ENCODE results near the gene PLD1. TPM values are rescaled to one million over a fixed set of nuclear protein-coding genes. Genes with fewer than 3 reads are reported as not detected.
"Not testable (repeated sequence)": the region's sequence is repeated elsewhere in the genome, so short reads cannot be mapped to it uniquely, and the experiment has no call there.

Gene PLD1
- total and polyA plus RNA-seq, 7 donors, result 0.73 to 6.7 (median 1.9) TPM

- no peak for ATAC-seq
- no peaks in the 10 kb centered on the region for H3K27me3 ChIP-seq (ENCODE audit: insufficient read depth in 3 of 3, low read length in 2 of 3)
- H3K27ac ChIP-seq, result no peak overlapping the region
- no peaks in the 10 kb centered on the region for H3K9me3 ChIP-seq
- H3K4me1 ChIP-seq, result no peaks in the 10 kb centered on the region
- TF ChIP-seq, protein P1, sequence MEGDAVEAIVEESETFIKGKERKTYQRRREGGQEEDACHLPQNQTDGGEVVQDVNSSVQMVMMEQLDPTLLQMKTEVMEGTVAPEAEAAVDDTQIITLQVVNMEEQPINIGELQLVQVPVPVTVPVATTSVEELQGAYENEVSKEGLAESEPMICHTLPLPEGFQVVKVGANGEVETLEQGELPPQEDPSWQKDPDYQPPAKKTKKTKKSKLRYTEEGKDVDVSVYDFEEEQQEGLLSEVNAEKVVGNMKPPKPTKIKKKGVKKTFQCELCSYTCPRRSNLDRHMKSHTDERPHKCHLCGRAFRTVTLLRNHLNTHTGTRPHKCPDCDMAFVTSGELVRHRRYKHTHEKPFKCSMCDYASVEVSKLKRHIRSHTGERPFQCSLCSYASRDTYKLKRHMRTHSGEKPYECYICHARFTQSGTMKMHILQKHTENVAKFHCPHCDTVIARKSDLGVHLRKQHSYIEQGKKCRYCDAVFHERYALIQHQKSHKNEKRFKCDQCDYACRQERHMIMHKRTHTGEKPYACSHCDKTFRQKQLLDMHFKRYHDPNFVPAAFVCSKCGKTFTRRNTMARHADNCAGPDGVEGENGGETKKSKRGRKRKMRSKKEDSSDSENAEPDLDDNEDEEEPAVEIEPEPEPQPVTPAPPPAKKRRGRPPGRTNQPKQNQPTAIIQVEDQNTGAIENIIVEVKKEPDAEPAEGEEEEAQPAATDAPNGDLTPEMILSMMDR (IDR thresholded peaks at IDR 0.05), result no peak
- intact Hi-C loops (cut with DNase I), result no loop called here
- no peak overlapping the region for H3K4me3 ChIP-seq
- H3K36me3 ChIP-seq (ENCODE audit: insufficient read depth in 1 of 2, low read depth in 1 of 2), result no peaks in the 10 kb centered on the region
- no peak for DNase-seq
- WGBS, 3 donors, result 91 to 93% (median 92%) methylated on average over 4 of the region's 4 CpGs
Observed at GRCh38 chr3:171817074-171817800, 7.0 kb upstream of the PLD1 start.

- intact Hi-C loops (cut with DNase I), result no loop called here
- DNase-seq (no peak), ATAC-seq (no peak)
- TF ChIP-seq, protein P1 (IDR thresholded peaks at IDR 0.05), result no peak
- Histone ChIP-seq H3K4me1 (no peaks in the 10 kb centered on the region), H3K27ac (no peak overlapping the region), H3K4me3 (no peak overlapping the region), H3K9me3 (no peaks in the 10 kb centered on the region), H3K27me3 (ENCODE audit: insufficient read depth in 3 of 3, low read length in 2 of 3) (no peaks in the 10 kb centered on the region), H3K36me3 (ENCODE audit: insufficient read depth in 1 of 2, low read depth in 1 of 2) (no peaks in the 10 kb centered on the region)
- WGBS, 3 donors, result 36 to 50% (median 48%) methylated on average over 2 of the region's 2 CpGs
Observed at GRCh38 chr3:171815973-171816595, 5.8 kb upstream of the PLD1 start.

DNA sequence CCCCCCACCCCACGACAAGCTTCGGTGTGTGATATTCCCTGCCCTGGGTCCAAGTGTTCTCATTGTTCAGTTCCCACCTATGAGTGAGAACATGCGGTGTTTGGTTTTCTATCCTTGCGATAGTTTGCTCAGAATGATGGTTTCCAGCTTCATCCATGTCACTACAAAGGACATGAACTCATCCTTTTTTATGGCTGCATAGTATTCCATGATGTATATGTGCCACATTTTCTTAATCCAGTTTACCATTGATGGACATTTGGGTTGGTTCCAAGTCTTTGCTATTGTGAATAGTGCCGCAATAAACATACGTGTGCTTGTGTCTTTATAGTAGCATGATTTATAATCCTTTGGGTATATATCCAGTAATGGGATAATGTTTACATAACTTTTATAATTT is 4.4 kb upstream of the PLD1 start:
- 93 to 98% (median 96%) methylated on average over 6 of the region's 6 CpGs for WGBS, 3 donors
- H3K4me1 ChIP-seq; intact Hi-C loops (cut with DNase I); ATAC-seq; H3K27me3 ChIP-seq (ENCODE audit: insufficient read depth in 3 of 3, low read length in 2 of 3); DNase-seq; H3K4me3 ChIP-seq; H3K9me3 ChIP-seq; H3K36me3 ChIP-seq (ENCODE audit: insufficient read depth in 1 of 2, low read depth in 1 of 2); H3K27ac ChIP-seq: not testable (repeated sequence)

- intact Hi-C loops (cut with DNase I), result no loop called here
- H3K27me3 ChIP-seq (ENCODE audit: insufficient read depth in 3 of 3, low read length in 2 of 3), result no peaks in the 10 kb centered on the region
- no peaks in the 10 kb centered on the region for H3K9me3 ChIP-seq
- H3K4me3 ChIP-seq, result no peak overlapping the region
- TF ChIP-seq, protein P1 (IDR thresholded peaks at IDR 0.05), result no peak
- WGBS, 3 donors, result 65 to 68% (median 65%) methylated on average over 4 of the region's 4 CpGs
- DNase-seq, result no peak
- no peak overlapping the region for H3K27ac ChIP-seq
- peak in 1 of 4 donors; percentile 19 for ATAC-seq
- H3K4me1 ChIP-seq, result peaks cover 10% of the 10 kb centered on the region
- no peaks in the 10 kb centered on the region for H3K36me3 ChIP-seq (ENCODE audit: insufficient read depth in 1 of 2, low read depth in 1 of 2)
Observed at GRCh38 chr3:171813897-171814460, 3.7 kb upstream of the PLD1 start.

GRCh38 chr3:171813278-171813896 is 3.1 kb upstream of the PLD1 start:
- TF ChIP-seq, protein P1 (IDR thresholded peaks at IDR 0.05), result no peak
- Histone ChIP-seq H3K4me3 (no peak overlapping the region), H3K27me3 (ENCODE audit: insufficient read depth in 3 of 3, low read length in 2 of 3) (no peaks in the 10 kb centered on the region), H3K36me3 (ENCODE audit: insufficient read depth in 1 of 2, low read depth in 1 of 2) (no peaks in the 10 kb centered on the region), H3K27ac (no peak overlapping the region), H3K9me3 (no peaks in the 10 kb centered on the region), H3K4me1 (peaks cover 10% of the 10 kb centered on the region)
- intact Hi-C loops (cut with DNase I), result no loop called here
- 93 to 94% (median 93%) methylated on average over 3 of the region's 3 CpGs for WGBS, 3 donors
- ATAC-seq (no peak), DNase-seq (no peak)

Data from psoas muscle (tissue), 8 donors.